Nephron (organoid): ENCODE data around the gene KIDINS220.

Experiments
- H3K27ac Mint-ChIP-seq, 3 experiments: 2 replicates each; pipeline ENCODE4 v1.8.0; 2020; ENCODE audit warnings: mixed read lengths in 3 of 3, mild to moderate bottlenecking in 2 of 3, moderate library complexity in 1 of 3
- H3K27me3 Mint-ChIP-seq: 2 replicates; pipeline ENCODE4 v1.8.0; 2021; ENCODE audit warnings: low read depth, mild to moderate bottlenecking, moderate library complexity, mixed read lengths
- H3K36me3 Mint-ChIP-seq: 2 replicates; pipeline ENCODE4 v1.8.0; 2020; ENCODE audit warnings: low read depth, mixed read lengths
- H3K4me1 Mint-ChIP-seq: 2 replicates; pipeline ENCODE4 v1.8.0; 2020; ENCODE audit warnings: mixed read lengths
- H3K4me3 Mint-ChIP-seq, 3 experiments: 2 replicates each; pipeline ENCODE4 v1.8.0; 2020; ENCODE audit warnings: mild to moderate bottlenecking in 3 of 3, mixed read lengths in 3 of 3, moderate library complexity in 2 of 3
- H3K9me3 Mint-ChIP-seq: 2 replicates; pipeline ENCODE4 v1.8.0; 2020; ENCODE audit warnings: mixed read lengths
- CTCF ChIP-seq, 3 experiments: fragments of 200-600 bp; sonication (generic); IDR thresholded peaks; one replicate each; pipeline ENCODE4 v1.5.0; 2021; ENCODE audit warnings: antibody characterized with exemption in 3 of 3; ENCODE audit not compliant: unreplicated experiment in 3 of 3

KIDINS220 gene

GRCh38 chr2:8850845-8851487 is 13.6 kb upstream of the KIDINS220 start:
- TF ChIP-seq CTCF (IDR thresholded peaks at IDR 0.05; ENCODE audit: unreplicated experiment in 3 of 3): no peak
- H3K4me1 Mint-ChIP-seq: peaks cover 22% of the 10 kb centered on the region
- no peak overlapping the region for H3K27ac Mint-ChIP-seq
- H3K4me3 Mint-ChIP-seq: no peak overlapping the region
- H3K36me3 Mint-ChIP-seq: peaks cover 13% of the 10 kb centered on the region
- no peaks in the 10 kb centered on the region for H3K9me3 Mint-ChIP-seq
- no peaks in the 10 kb centered on the region for H3K27me3 Mint-ChIP-seq

- H3K36me3 Mint-ChIP-seq: peaks cover 8% of the 10 kb centered on the region
- TF ChIP-seq CTCF (IDR thresholded peaks at IDR 0.05; ENCODE audit: unreplicated experiment in 3 of 3): no peak
- H3K4me1 Mint-ChIP-seq: peaks cover 22% of the 10 kb centered on the region
- no peaks in the 10 kb centered on the region for H3K27me3 Mint-ChIP-seq
- no peak overlapping the region for H3K4me3 Mint-ChIP-seq
- H3K9me3 Mint-ChIP-seq: no peaks in the 10 kb centered on the region
- no peak overlapping the region for H3K27ac Mint-ChIP-seq
These were observed 11.9 kb upstream of the KIDINS220 start for GRCh38 chr2:8849327-8849726.

- no peaks in the 10 kb centered on the region for H3K27me3 Mint-ChIP-seq
- no peak for TF ChIP-seq CTCF (IDR thresholded peaks at IDR 0.05; ENCODE audit: unreplicated experiment in 3 of 3)
- H3K27ac Mint-ChIP-seq: no peak overlapping the region
- no peak overlapping the region for H3K4me3 Mint-ChIP-seq
- peaks cover 8% of the 10 kb centered on the region for H3K36me3 Mint-ChIP-seq
- no peaks in the 10 kb centered on the region for H3K9me3 Mint-ChIP-seq
- peaks cover 28% of the 10 kb centered on the region for H3K4me1 Mint-ChIP-seq
These were observed 11.1 kb upstream of the KIDINS220 start for GRCh38 chr2:8848328-8849100.

GRCh38 chr2:8847400-8847799 is 10.0 kb upstream of the KIDINS220 start:
- Mint-ChIP-seq H3K27ac (no peak overlapping the region), H3K4me3 (no peak overlapping the region), H3K4me1 (peaks cover 28% of the 10 kb centered on the region), H3K27me3 (no peaks in the 10 kb centered on the region), H3K9me3 (no peaks in the 10 kb centered on the region), H3K36me3 (peaks cover 8% of the 10 kb centered on the region)
- TF ChIP-seq CTCF (IDR thresholded peaks at IDR 0.05; ENCODE audit: unreplicated experiment in 3 of 3): no peak

GRCh38 chr2:8841932-8842331 is 4.5 kb upstream of the KIDINS220 start:
- Mint-ChIP-seq H3K36me3 (peaks cover 7% of the 10 kb centered on the region), H3K27ac (no peak overlapping the region), H3K27me3 (no peaks in the 10 kb centered on the region), H3K9me3 (peaks cover 5% of the 10 kb centered on the region), H3K4me1 (peaks cover 6% of the 10 kb centered on the region), H3K4me3 (no peak overlapping the region)
- TF ChIP-seq CTCF (IDR thresholded peaks at IDR 0.05; ENCODE audit: unreplicated experiment in 3 of 3): no peak
